Natural killer cell (primary cell): ENCODE data around the gene RALGPS1. TPM values are rescaled to one million over a fixed set of nuclear protein-coding genes. Genes with fewer than 3 reads are reported as not detected.

ENCODE experiments used
- ATAC-seq, 3 donors: fragments of 150-1000 bp in 2 of 3; fragments of 200-7000 bp in 1 of 3; cut with Tn5 transposase; 1 replicate in 1 of 3; 2 replicates in 2 of 3; pipeline ENCODE4 v1.10.0; 2021; ENCODE audit warnings: mild to moderate bottlenecking in 2 of 3, moderate library complexity in 2 of 3
- DNase-seq, 2 donors: peaks; one replicate each; pipeline versions ENCODE4 v3.0.0 to v3.0.0-alpha.2; 2013 to 2021; ENCODE audit warnings: mixed read lengths in 1 of 2
- H3K27ac ChIP-seq: one replicate; pipeline ENCODE4 v1.5.1; 2013; ENCODE audit warnings: mild to moderate bottlenecking, low read length
- H3K27me3 ChIP-seq: one replicate; pipeline ENCODE4 v1.6.1; 2013; ENCODE audit warnings: low read length; ENCODE audit not compliant: control insufficient read depth, insufficient read depth
- H3K36me3 ChIP-seq: one replicate; pipeline ENCODE4 v1.6.1; 2013; ENCODE audit warnings: low read length; ENCODE audit not compliant: control insufficient read depth, insufficient read depth
- H3K4me1 ChIP-seq: one replicate; pipeline ENCODE4 v1.6.1; 2013; ENCODE audit warnings: low read length; ENCODE audit not compliant: control insufficient read depth, insufficient read depth
- H3K4me3 ChIP-seq: one replicate; pipeline ENCODE4 v1.5.1; 2013; ENCODE audit warnings: low read length
- H3K9me3 ChIP-seq: one replicate; pipeline ENCODE4 v1.6.1; 2013; ENCODE audit warnings: low read length; ENCODE audit not compliant: control insufficient read depth, insufficient read depth
- H3K27ac Mint-ChIP-seq, 2 donors: one replicate each; pipeline ENCODE4 v1.8.0; 2022; ENCODE audit warnings: mild to moderate bottlenecking in 2 of 2, mixed read lengths in 2 of 2, moderate library complexity in 1 of 2
- H3K27me3 Mint-ChIP-seq, 2 donors: one replicate each; pipeline ENCODE4 v1.8.0; 2022; ENCODE audit warnings: low read depth in 2 of 2, mixed read lengths in 2 of 2
- H3K36me3 Mint-ChIP-seq: one replicate; pipeline ENCODE4 v1.8.0; 2022; ENCODE audit warnings: mixed read lengths
- H3K4me1 Mint-ChIP-seq, 2 donors: one replicate each; pipeline ENCODE4 v1.8.0; 2022; ENCODE audit warnings: mixed read lengths in 2 of 2
- H3K4me3 Mint-ChIP-seq: one replicate; pipeline ENCODE4 v1.8.0; 2022; ENCODE audit warnings: mild to moderate bottlenecking, moderate library complexity, mixed read lengths
- H3K9me3 Mint-ChIP-seq, 2 donors: one replicate each; pipeline ENCODE4 v1.8.0; 2022; ENCODE audit warnings: mixed read lengths in 2 of 2
- CTCF ChIP-seq: fragments of 200-600 bp; IDR thresholded peaks from one replicate; pipeline ENCODE4 v1.8.0; 2022; ENCODE audit warnings: antibody characterized with exemption
- WGBS: methylation state at CpG from one replicate; pipeline ENCODE4 v1.1.7; 2013; ENCODE audit warnings: missing lambda C conversion rate; ENCODE audit not compliant: insufficient coverage; 5-methylcytosine and 5-hydroxymethylcytosine counted together
- intact Hi-C: fragments of 100-400 bp; cut with micrococcal nuclease; formaldehyde crosslinking; loops from one replicate; pipeline ENCODE4 v1.14.2; 2022
- total RNA-seq, 4 donors: library from RNA; stranded (reverse); fragments of 120-200 nt in 1 of 4; gene quantifications; one replicate each; pipeline versions ENCODE4 v1.2.3 to v1.2.4, GENCODE V29; 2013 to 2022

The RALGPS1 gene
- total RNA-seq, 3 donors from 2014 or later (not counting 1 experiment from before 2014, with no cell fraction given) = 11.9 to 21.2 (median 13.2) TPM

GRCh38 chr9:127033061-127033460, 118.5 kb downstream of the RALGPS1 start:
- H3K4me3 ChIP-seq = no peak overlapping the region
- no peak overlapping the region for H3K27ac ChIP-seq
- DNase-seq = no peak
- Mint-ChIP-seq H3K4me1 (peaks cover 0 to 9% of the 10 kb centered on the region in 2 donors), H3K4me3 (no peak overlapping the region), H3K36me3 (no peaks in the 10 kb centered on the region), H3K27ac (no peak overlapping the region), H3K27me3 (peaks cover 0 to 2% of the 10 kb centered on the region in 2 donors), H3K9me3 (no peaks in the 10 kb centered on the region)
- ATAC-seq = no peak
- TF ChIP-seq CTCF = no peak
- 94% methylated on average over 3 of the region's 3 CpGs for WGBS
- H3K9me3 ChIP-seq = no peaks in the 10 kb centered on the region
- H3K4me1 ChIP-seq = no peaks in the 10 kb centered on the region
- H3K27me3 ChIP-seq = no peaks in the 10 kb centered on the region
- intact Hi-C loops = no loop called here
- H3K36me3 ChIP-seq = no peaks in the 10 kb centered on the region

- no peak overlapping the region for H3K27ac ChIP-seq
- H3K36me3 ChIP-seq = no peaks in the 10 kb centered on the region
- Mint-ChIP-seq H3K9me3 (no peaks in the 10 kb centered on the region), H3K27me3 (peaks cover 0 to 2% of the 10 kb centered on the region in 2 donors), H3K4me3 (no peak overlapping the region), H3K27ac (no peak overlapping the region), H3K36me3 (no peaks in the 10 kb centered on the region), H3K4me1 (peaks cover 0 to 9% of the 10 kb centered on the region in 2 donors)
- H3K4me3 ChIP-seq = no peak overlapping the region
- no peaks in the 10 kb centered on the region for H3K4me1 ChIP-seq
- TF ChIP-seq CTCF = no peak
- H3K27me3 ChIP-seq = no peaks in the 10 kb centered on the region
- no peaks in the 10 kb centered on the region for H3K9me3 ChIP-seq
- DNase-seq (no peak), ATAC-seq (no peak)
- intact Hi-C loops = no loop called here
Measured at GRCh38 chr9:127033789-127034188, 119.2 kb downstream of the RALGPS1 start.

- H3K4me1 ChIP-seq = no peaks in the 10 kb centered on the region
- ATAC-seq (no peak), DNase-seq (no peak)
- no peaks in the 10 kb centered on the region for H3K27me3 ChIP-seq
- H3K4me3 ChIP-seq = no peak overlapping the region
- Mint-ChIP-seq H3K36me3 (no peaks in the 10 kb centered on the region), H3K4me3 (no peak overlapping the region), H3K27me3 (peaks cover 0 to 2% of the 10 kb centered on the region in 2 donors), H3K27ac (no peak overlapping the region), H3K9me3 (no peaks in the 10 kb centered on the region), H3K4me1 (peaks cover 0 to 9% of the 10 kb centered on the region in 2 donors)
- intact Hi-C loops = no loop called here
- no peak overlapping the region for H3K27ac ChIP-seq
- no peaks in the 10 kb centered on the region for H3K9me3 ChIP-seq
- TF ChIP-seq CTCF = no peak
- H3K36me3 ChIP-seq = no peaks in the 10 kb centered on the region
- WGBS = 100% methylated on average over 1 of the region's 1 CpG
Measured at GRCh38 chr9:127034691-127035090, 120.1 kb downstream of the RALGPS1 start.

- intact Hi-C loops = no loop called here
- Mint-ChIP-seq H3K36me3 (no peaks in the 10 kb centered on the region), H3K9me3 (no peaks in the 10 kb centered on the region), H3K27me3 (no peaks in the 10 kb centered on the region), H3K27ac (no peak overlapping the region), H3K4me3 (no peak overlapping the region), H3K4me1 (peaks cover 0 to 4% of the 10 kb centered on the region in 2 donors)
- ATAC-seq (no peak), DNase-seq (no peak)
- H3K36me3 ChIP-seq = no peaks in the 10 kb centered on the region
- 88% methylated on average over 4 of the region's 4 CpGs for WGBS
- H3K27ac ChIP-seq = no peak overlapping the region
- no peaks in the 10 kb centered on the region for H3K4me1 ChIP-seq
- H3K9me3 ChIP-seq = no peaks in the 10 kb centered on the region
- no peak for TF ChIP-seq CTCF
- no peaks in the 10 kb centered on the region for H3K27me3 ChIP-seq
- H3K4me3 ChIP-seq = no peak overlapping the region
Measured at GRCh38 chr9:127035423-127035822, 120.8 kb downstream of the RALGPS1 start.
